ENCODE measurements around the gene CDH6. TPM values are rescaled to one million over a fixed set of nuclear protein-coding genes. Genes with fewer than 3 reads are reported as not detected.

Gene CDH6
- total and polyA plus RNA-seq, 10 donors, result 0.11 to 2.7 (median 0.60) TPM

GRCh38 chr5:31214229-31214628 is 20.7 kb downstream of the CDH6 start:
- no peak for DNase-seq
- no peak overlapping the region for H3K27ac ChIP-seq
- TF ChIP-seq POLR2A (IDR thresholded peaks at IDR 0.05) (no peak), CTCF (IDR thresholded peaks at IDR 0.05 in 8 of 11, conservative IDR thresholded peaks at IDR 0.05 in 3 of 11) (no peak), POLR2AphosphoS5 (IDR thresholded peaks at IDR 0.05) (no peak)
- intact Hi-C loops (cut with DNase I; ENCODE audit: low total_unique reads), result no loop called here
- H3K27me3 ChIP-seq (replicated peaks in 1 of 7), result no peaks in the 10 kb centered on the region
- H3K9me3 ChIP-seq, result no peaks in the 10 kb centered on the region
- H3K4me1 ChIP-seq, result peaks cover 0 to 8% (median 0%) of the 10 kb centered on the region in 6 donors
- H3K36me3 ChIP-seq, result no peaks in the 10 kb centered on the region
- WGBS, 5 donors, result 59 to 74% (median 66%) methylated on average over 3 of the region's 3 CpGs
- no peak overlapping the region for H3K4me3 ChIP-seq

GRCh38 chr5:31215236-31215635 is 21.8 kb downstream of the CDH6 start:
- H3K27me3 ChIP-seq (replicated peaks in 1 of 7), result no peaks in the 10 kb centered on the region
- intact Hi-C loops (cut with DNase I; ENCODE audit: low total_unique reads), result no loop called here

GRCh38 chr5:31217446-31217845 is 24.0 kb downstream of the CDH6 start:
- Histone ChIP-seq H3K27ac (no peak overlapping the region), H3K4me3 (no peak overlapping the region), H3K36me3 (no peaks in the 10 kb centered on the region), H3K27me3 (replicated peaks in 1 of 7) (no peaks in the 10 kb centered on the region), H3K9me3 (no peaks in the 10 kb centered on the region), H3K4me1 (peaks cover 0 to 8% (median 0%) of the 10 kb centered on the region in 6 donors)
- 83 to 97% (median 91%) methylated on average over 2 of the region's 2 CpGs for WGBS, 5 donors
- no peak for TF ChIP-seq POLR2AphosphoS5 (IDR thresholded peaks at IDR 0.05)
- TF ChIP-seq CTCF (IDR thresholded peaks at IDR 0.05 in 8 of 11, conservative IDR thresholded peaks at IDR 0.05 in 3 of 11), result no peak
- TF ChIP-seq POLR2A (IDR thresholded peaks at IDR 0.05), result no peak
- DNase-seq, result no peak
- intact Hi-C loops (cut with DNase I; ENCODE audit: low total_unique reads), result no loop called here

More at GRCh38 chr5:31215236-31215635, 21.8 kb downstream of the CDH6 start:
- no peaks in the 10 kb centered on the region for H3K36me3 ChIP-seq
- TF ChIP-seq POLR2AphosphoS5 (IDR thresholded peaks at IDR 0.05), result no peak
- TF ChIP-seq CTCF (IDR thresholded peaks at IDR 0.05 in 8 of 11, conservative IDR thresholded peaks at IDR 0.05 in 3 of 11), result no peak
- no peak for TF ChIP-seq POLR2A (IDR thresholded peaks at IDR 0.05)
- H3K4me3 ChIP-seq, result no peak overlapping the region
- no peak overlapping the region for H3K27ac ChIP-seq
- peaks cover 0 to 8% (median 0%) of the 10 kb centered on the region in 6 donors for H3K4me1 ChIP-seq
- H3K9me3 ChIP-seq, result no peaks in the 10 kb centered on the region
- no peak for DNase-seq

- no peak overlapping the region for H3K27ac ChIP-seq
- no peaks in the 10 kb centered on the region for H3K36me3 ChIP-seq
- DNase-seq, result no peak
- no peaks in the 10 kb centered on the region for H3K27me3 ChIP-seq (replicated peaks in 1 of 7)
- intact Hi-C loops (cut with DNase I; ENCODE audit: low total_unique reads), result no loop called here
- 83 to 93% (median 89%) methylated on average over 3 of the region's 3 CpGs for WGBS, 5 donors
- TF ChIP-seq POLR2A (IDR thresholded peaks at IDR 0.05) (no peak), CTCF (IDR thresholded peaks at IDR 0.05 in 8 of 11, conservative IDR thresholded peaks at IDR 0.05 in 3 of 11) (no peak), POLR2AphosphoS5 (IDR thresholded peaks at IDR 0.05) (no peak)
- H3K9me3 ChIP-seq, result no peaks in the 10 kb centered on the region
- no peaks in the 10 kb centered on the region for H3K4me1 ChIP-seq
- no peak overlapping the region for H3K4me3 ChIP-seq
Measured at GRCh38 chr5:31218978-31219377, 25.5 kb downstream of the CDH6 start.

Data from spleen (tissue), 11 donors.